IPS-NIHi7 (cell line): Measurements from ENCODE around the gene ZBTB16.
A peak's percentile ranks its signal among the peaks of the same experiment; 100 is the strongest.

Source experiments
- DNase-seq: peaks from one replicate; pipeline ENCODE4 v3.0.0; 2012; ENCODE audit warnings: mixed read lengths; ENCODE audit errors: extremely low spot score

Gene ZBTB16

DNA sequence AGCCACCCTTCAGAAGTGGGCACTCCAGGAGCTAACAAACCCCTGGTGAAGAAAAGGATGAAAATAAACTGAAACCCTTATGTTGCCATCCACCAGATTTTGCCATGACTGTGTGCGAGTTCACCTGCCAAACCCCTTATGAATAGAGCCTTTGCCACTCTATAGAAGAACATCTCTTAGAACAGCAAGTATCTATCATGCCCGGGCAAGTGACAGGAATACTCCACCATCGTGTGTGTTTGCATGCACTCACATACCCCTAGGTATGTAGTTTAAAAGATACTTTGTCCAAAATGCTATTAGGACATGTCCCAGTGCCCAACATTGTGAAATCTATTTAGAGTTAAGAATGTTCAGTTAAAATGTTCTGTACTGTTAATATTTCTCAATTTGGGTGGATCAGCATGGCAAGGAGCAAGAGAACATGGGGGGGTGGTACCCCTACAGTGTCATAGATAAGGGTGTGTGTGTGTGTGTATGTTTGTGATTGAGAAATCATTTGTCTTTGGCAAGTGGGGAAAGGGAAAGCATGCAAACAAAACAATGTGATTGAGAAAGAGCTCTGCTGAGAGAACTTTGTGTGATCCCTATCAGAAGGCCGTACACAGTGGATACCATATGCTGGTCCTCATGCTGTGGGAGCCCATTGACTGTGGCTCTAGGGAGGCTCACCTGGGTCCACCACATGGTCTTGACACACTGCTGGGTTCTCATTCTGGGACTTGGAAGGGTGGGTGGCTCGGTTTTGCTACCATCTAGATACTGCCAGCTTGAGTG lies 94.9 kb downstream of the ZBTB16 start:
- no peak for DNase-seq

DNA sequence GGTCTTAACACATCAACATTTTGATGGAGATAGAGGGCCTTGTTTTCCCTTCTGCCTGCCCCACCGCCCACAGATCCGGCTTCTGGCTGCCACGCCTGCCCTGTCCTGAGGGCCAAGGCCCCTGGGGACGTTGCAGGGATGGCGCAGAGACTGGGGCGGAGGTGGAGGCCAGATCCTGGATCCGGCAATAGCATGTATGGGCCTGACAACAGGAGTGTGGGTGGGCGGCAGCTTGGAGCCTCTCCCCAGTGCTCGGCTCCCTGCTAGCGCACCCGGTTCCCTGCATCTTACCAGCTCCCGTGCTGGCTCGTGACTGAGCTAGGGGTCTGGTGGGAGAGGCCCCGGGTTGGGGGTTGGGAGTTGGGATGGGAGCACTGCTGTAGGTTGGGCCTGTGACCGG lies 95.6 kb downstream of the ZBTB16 start:
- no peak for DNase-seq

DNA sequence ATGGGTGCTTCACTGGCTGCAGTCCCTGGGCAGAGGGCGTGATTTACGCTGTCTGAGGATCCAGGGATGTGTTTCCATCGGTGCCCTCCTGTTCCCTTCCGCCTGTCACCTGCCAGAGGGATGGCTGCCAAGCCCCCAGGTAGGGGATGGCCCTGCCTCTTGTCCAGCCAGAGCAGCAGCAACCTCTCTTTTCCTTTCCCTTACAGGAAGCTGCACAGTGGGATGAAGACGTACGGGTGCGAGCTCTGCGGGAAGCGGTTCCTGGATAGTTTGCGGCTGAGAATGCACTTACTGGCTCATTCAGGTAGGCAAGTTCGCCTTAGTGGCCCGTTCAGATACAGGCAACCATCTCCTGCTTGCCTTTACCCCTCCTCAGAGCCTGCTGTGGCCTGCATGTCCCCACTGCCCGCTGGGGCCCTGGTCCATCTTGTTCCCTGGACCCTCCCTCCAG lies 96.6 kb downstream of the ZBTB16 start:
- DNase-seq = no peak

DNA sequence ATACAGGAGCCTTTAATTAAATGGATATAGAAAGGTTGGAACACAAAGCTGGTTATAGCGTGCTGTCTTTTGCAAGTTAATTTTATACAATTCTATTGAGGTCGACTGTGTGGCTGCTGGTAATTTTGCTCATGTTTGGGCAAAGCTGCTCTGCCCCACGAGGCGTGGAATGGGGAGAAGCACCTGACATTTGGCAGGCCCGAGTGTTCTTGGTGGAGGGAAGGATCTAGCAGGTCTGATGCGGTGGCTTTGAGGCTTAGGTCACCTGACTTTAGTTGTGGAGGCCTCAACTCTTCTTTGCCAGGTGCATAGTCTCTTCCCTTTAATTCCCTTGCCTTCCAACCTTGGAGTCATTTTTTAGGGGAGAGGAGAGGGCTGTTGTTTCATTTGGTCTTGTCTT lies 97.3 kb downstream of the ZBTB16 start:
- no peak for DNase-seq

DNA sequence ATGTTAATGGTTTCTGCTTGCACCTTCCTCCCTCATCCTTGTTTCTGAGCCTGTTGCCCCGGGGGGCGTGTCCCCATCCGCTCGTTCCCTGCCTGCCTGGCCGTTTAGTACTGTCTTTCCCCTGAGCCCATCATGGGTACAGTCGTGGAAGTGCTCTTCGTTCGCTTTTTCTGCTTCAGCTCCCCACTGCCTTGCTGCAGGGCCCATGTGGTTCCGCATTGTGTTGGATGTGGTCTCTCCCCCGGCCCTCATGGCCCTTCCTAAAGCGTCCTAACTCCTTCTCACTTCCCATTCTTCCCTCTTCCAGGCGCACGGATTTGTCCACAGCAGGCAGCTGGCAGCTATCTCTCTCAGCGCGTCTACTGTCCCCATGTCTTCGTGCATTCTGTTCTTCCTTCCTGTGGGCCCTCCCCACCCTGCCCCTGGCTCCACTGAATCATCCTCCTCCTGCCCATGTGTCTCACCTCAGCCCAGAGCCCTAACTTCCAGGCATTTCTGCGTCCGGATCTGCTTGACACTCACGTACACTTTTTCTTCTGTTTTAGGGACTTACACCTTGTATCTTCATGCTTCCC lies 98.1 kb downstream of the ZBTB16 start:
- no peak for DNase-seq

DNA sequence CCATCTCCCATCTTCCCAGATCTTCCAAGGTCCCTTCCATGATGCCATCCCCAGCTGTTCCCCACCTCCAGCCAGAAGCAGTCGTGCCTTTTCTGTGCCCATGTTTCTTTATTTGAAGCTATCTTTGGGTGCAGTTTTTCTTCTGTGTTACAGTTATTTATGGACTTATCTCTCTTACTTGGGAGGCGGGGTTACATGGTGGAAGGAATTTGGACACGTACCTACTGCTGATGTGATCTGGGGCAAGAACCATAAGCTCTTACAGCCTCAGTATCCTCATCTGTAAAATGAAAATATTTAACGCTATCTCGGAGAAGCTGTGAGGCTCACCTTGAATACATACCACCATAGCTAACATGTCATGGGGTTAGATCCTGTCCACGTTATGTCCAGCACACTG lies 98.9 kb downstream of the ZBTB16 start:
- DNase-seq = no peak

- DNase-seq = no peak
These were observed 99.4 kb downstream of the ZBTB16 start for GRCh38 chr11:114158886-114159285.

DNA sequence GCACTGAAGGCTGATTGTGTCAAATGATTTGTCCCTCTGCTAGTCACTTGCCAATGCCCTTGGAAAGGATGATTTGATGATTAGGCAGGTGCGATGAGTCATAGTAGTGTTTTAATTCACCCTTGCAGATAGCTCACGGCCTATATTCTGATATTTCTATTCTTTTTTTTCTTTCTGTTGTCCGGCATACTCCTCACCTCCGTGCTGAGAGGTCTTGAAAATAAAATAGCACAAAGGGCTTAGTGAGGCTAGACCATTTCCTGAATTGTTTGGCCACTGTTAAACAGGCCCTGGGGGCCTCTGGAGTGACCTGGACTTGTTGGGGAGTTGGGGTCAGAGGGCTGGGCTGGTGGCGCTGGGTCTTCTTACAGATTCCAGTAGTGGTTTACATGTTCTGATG lies 99.8 kb downstream of the ZBTB16 start:
- no peak for DNase-seq

DNA sequence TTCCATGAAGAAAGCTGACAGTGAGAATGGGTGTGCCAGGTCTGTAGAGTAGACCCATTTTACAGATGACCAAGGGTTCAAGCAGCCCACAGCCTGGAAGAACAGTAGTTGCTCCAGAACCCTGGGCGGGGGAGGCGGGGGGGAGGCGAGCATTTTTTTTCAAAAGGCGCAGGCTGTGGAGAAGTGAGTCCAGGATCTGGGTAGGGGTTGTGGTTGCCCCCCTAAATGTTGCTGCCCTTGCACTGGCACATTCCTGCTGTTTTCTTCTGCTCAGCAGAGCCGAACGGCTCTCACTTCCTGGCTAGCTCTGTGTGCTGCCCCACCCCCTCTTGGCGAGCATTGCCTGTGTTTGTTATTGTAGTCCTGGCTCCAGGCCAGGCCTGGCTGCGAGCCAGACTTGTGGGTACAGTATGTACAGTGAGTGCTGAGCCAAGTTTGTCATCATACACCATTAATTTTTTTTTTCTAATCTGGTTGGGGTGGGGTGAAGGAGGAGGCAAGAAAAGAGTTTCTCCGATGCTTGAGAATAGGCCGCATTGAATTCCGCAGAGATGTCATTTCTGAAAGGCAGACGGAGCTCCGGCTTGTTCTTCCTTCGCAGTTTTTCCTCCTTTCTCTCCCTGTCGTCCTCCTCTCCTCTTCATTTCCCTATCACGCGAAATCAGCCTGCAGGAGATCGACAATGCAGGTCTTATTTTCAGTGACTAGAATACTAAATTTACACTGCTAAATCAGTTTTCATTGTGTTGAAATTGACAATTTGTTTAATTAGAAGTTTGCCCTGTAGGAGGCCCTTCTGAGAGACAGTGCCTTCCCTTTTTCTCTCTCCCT lies 100.5 kb downstream of the ZBTB16 start:
- peak; percentile 53 for DNase-seq

DNA sequence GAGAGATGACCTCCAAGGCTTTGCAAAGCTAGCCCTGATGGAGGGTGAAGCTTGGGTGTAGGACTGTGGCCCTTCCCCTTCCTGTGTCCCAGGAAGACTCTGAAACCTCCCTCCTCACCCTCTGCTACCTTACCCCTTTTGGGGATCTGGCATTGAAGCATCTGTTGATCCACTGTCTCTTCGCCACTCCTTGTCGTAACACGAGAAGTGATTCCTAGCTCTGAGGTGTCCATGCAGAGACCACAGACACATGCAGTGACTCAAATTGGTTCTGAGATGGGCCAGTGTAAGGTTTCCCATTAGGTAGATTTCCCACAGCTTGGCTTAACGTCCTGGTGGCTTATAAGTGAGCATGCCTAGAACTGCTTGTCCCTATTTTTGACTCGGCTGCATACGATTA lies 101.4 kb downstream of the ZBTB16 start:
- DNase-seq = no peak

GRCh38 chr11:114161486-114162250 lies 102.2 kb downstream of the ZBTB16 start:
- DNase-seq = no peak

- no peak for DNase-seq
These were observed 103.2 kb downstream of the ZBTB16 start for GRCh38 chr11:114162719-114163123.

DNA sequence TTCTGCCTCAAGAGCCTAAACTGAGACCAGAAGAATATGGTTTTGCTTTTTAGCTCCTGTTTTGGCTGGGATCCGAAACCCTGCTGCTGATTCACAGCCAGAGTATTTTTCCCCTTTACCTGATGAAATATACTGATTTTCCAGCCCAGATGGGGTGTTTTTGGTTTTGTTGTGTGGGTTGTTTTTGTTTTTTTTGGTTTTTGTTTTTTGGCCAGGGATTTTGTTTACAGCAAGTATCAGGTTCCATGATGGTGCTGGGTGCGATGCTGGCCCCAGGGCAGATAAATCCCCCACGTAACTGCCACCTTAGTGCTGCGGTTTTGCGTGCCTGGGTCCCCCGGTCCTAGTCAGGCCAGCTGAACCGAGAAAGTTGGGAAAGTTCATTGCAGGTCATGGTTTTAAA lies 103.7 kb downstream of the ZBTB16 start:
- DNase-seq = no peak

DNA sequence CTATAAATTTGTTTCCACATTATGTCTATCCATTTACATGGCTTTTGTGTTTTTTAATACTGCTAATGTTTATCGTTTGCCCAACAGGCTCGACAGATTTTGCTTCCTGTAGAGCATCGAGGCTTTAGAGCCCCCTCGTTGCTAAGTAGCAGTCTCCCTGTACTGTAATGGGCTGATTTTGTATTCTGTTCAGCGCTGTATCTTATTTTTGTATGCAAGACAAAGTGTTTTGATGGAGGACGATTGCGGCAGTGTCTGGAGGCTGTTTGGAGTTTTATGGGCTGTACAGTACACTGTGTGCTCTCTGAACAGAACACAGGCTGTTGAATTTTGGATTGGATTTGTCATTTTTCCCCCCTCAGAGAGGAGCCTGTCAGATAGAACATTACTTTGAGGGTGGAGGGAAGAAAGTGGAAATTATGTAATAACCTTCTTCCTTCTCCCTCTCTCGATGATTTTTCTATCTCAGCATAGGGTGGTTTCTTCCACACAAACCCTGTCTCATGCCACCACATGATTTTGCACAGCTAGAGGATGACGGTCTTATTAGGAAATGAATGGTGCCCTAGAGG lies 104.4 kb downstream of the ZBTB16 start:
- DNase-seq = no peak

DNA sequence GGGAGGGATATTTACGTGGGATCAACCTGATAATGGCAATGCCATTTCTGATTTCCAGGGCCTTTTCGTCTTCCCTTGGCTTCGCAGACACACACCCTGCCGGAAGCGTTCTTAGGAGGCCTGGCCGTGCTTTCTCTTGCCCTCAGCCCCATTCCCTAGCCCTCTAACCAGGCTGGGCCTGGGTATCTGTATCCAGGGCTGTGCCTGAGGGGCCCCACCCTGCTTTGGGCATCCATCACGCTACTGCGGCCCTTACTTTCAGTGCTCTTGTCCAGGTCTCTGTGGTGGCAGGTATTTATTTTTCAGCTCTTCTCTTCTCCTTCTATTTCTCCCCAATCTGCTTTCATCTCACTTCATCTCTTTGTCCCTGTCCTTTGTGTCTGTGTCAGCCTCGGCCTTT lies 105.0 kb downstream of the ZBTB16 start:
- DNase-seq = no peak

DNA sequence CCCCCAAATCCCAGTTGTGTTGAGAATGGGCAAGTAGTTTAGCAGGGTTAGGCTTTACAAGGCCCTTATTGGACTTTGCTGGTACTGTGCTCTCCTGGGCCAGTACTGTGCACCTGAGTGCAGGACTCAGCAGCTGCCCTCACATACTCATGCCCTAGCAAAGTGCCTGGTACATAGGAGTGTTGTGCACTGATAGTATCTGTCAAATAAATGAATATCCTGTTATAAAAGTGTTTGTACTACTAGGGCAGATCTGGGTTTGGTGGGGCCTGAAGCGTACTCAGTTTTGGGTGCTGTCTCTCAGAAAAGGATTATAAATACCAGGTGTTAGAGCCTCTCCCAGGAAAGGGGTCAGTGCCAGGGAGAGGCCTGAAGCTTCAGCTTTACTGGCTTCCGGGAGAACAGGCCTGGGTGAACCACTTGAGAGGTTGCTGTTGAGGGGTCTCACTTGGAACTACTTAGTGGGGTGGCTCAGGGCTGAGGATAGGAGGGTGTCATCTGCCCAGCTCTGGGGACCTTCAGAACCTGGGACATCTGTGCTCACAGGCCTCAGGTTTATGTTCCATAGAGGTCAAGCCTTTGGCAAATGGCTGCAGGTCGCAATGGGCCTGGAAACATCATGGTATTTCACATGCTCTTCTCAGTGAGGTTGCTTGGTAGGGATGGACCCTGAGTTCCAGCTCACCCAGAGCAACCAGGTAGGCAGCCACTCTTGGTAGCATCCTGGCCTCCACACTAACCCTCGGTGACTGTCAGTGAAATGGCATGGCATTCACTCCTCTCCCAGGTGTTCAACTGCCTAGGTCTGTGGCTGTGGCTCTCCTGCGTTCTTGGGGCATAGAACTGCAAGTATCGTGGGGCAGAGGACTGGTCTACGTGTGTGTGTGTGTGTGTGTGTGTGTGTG lies 106.1 kb downstream of the ZBTB16 start:
- DNase-seq = no peak

DNA sequence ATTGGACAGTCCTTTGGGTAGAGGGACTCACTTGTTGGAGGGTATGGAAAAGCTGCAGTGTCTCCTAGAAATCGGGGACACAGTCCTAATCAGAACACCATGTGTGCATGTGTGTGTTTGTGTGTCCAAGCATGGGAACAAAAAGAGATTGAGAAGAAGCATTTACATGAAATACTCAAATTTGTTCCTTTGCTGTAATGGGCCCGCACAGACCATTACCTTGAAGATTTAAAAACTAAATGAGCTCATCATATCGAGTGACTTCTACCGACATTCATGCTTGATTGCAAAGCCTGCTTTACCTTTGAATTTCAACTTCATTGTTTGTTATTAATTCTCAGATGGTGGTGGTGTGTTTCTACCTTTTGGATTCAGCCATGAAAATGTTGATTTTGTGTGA lies 106.9 kb downstream of the ZBTB16 start:
- DNase-seq = no peak

- DNase-seq = no peak
These were observed 107.4 kb downstream of the ZBTB16 start for GRCh38 chr11:114166897-114167323.

GRCh38 chr11:114167355-114167754 lies 107.8 kb downstream of the ZBTB16 start:
- DNase-seq = no peak

DNA sequence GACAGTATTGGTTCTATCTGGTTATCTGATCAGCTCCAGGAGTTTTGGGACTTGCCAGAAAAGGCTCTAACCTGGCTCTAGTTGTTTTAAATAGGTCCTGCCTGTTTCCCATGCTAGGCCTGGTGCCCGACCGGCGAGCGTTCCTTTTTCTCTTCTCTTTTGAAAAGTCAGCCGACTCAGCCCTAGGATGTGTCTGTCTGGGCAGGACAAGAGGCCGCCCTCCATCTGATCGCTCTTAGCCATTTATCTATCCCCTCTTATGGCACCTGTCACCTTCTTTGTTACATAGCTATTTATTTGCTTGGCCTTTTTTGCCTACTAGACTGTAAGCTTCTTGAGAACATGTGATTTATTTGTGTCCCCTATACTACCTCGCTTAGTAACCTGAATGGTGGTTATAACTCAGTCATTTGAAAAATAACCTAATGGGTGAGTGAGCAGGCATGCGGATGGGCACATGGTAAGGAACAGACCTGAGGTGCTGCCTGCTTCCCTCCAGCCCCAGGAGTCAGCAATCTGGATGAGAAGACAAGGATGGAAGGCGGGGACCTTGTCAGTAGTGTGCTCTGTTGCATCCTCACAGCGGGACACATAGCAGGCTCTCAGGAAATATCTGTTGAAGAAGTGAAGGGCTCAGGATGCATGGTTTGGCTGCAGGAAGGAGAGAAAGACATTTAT lies 108.4 kb downstream of the ZBTB16 start:
- DNase-seq = no peak
